ENCODE measurements around the gene FBXW7. TPM values are rescaled to one million over a fixed set of nuclear protein-coding genes. Genes with fewer than 3 reads are reported as not detected.

Gene FBXW7
- total and polyA plus RNA-seq, 8 donors: 10.1 to 30.1 (median 17.6) TPM

GRCh38 chr4:152304220-152304619 is 231.7 kb downstream of the FBXW7 start:
- FAIRE-seq: no peak
- Histone ChIP-seq H3K27me3 (no peaks in the 10 kb centered on the region), H3K27ac (no peak overlapping the region), H3K36me3 (no peaks in the 10 kb centered on the region), H3K4me1 (no peaks in the 10 kb centered on the region), H3K9me3 (no peaks in the 10 kb centered on the region), H3K4me3 (no peak overlapping the region)
- no peak for DNase-seq
- TF ChIP-seq CTCF (IDR thresholded peaks at IDR 0.05): no peak
- no peak for ATAC-seq
- WGBS, 2 donors: 61 to 63% methylated on average over 5 of the region's 5 CpGs
- intact Hi-C loops (cut with DNase I): no loop called here

GRCh38 chr4:152301381-152301780 is 234.5 kb downstream of the FBXW7 start:
- no peak overlapping the region for H3K4me3 ChIP-seq
- WGBS, 2 donors: 79 to 86% methylated on average over 6 of the region's 6 CpGs
- H3K9me3 ChIP-seq: no peaks in the 10 kb centered on the region
- DNase-seq (no peak), FAIRE-seq (no peak), ATAC-seq (no peak)
- no peaks in the 10 kb centered on the region for H3K4me1 ChIP-seq
- H3K27me3 ChIP-seq: no peaks in the 10 kb centered on the region
- no peak for TF ChIP-seq CTCF (IDR thresholded peaks at IDR 0.05)
- H3K27ac ChIP-seq: no peak overlapping the region
- no peaks in the 10 kb centered on the region for H3K36me3 ChIP-seq
- intact Hi-C loops (cut with DNase I): no loop called here

GRCh38 chr4:152299553-152299952 is 236.3 kb downstream of the FBXW7 start:
- no peaks in the 10 kb centered on the region for H3K27me3 ChIP-seq
- WGBS, 2 donors: 74 to 81% methylated on average over 3 of the region's 3 CpGs
- no peak for TF ChIP-seq CTCF (IDR thresholded peaks at IDR 0.05)
- H3K9me3 ChIP-seq: no peaks in the 10 kb centered on the region
- ATAC-seq (no peak), DNase-seq (no peak), FAIRE-seq (no peak)
- no peak overlapping the region for H3K27ac ChIP-seq
- no peaks in the 10 kb centered on the region for H3K4me1 ChIP-seq
- intact Hi-C loops (cut with DNase I): no loop called here
- H3K36me3 ChIP-seq: no peaks in the 10 kb centered on the region
- no peak overlapping the region for H3K4me3 ChIP-seq

GRCh38 chr4:152296386-152296785 is 239.5 kb downstream of the FBXW7 start:
- intact Hi-C loops (cut with DNase I): no loop called here
- DNase-seq: no peak

GRCh38 chr4:152294765-152295164 is 241.1 kb downstream of the FBXW7 start:
- Histone ChIP-seq H3K9me3 (no peaks in the 10 kb centered on the region), H3K4me1 (no peaks in the 10 kb centered on the region), H3K27me3 (no peaks in the 10 kb centered on the region), H3K36me3 (no peaks in the 10 kb centered on the region), H3K4me3 (no peak overlapping the region), H3K27ac (no peak overlapping the region)
- TF ChIP-seq CTCF (IDR thresholded peaks at IDR 0.05): no peak
- 86 to 90% methylated on average over 5 of the region's 5 CpGs for WGBS, 2 donors
- intact Hi-C loops (cut with DNase I): no loop called here
- DNase-seq: no peak
- FAIRE-seq: no peak
- no peak for ATAC-seq

More at GRCh38 chr4:152296386-152296785, 239.5 kb downstream of the FBXW7 start:
- FAIRE-seq (no peak), ATAC-seq (no peak)
- H3K36me3 ChIP-seq: no peaks in the 10 kb centered on the region
- H3K27me3 ChIP-seq: no peaks in the 10 kb centered on the region
- no peak for TF ChIP-seq CTCF (IDR thresholded peaks at IDR 0.05)
- no peaks in the 10 kb centered on the region for H3K9me3 ChIP-seq
- no peak overlapping the region for H3K27ac ChIP-seq
- H3K4me3 ChIP-seq: no peak overlapping the region
- no peaks in the 10 kb centered on the region for H3K4me1 ChIP-seq

All from pancreas (tissue), 10 donors.